Ascending aorta (tissue), 2 donors: ENCODE measurements around the gene TDG. TPM values are rescaled to one million over a fixed set of nuclear protein-coding genes. Genes with fewer than 3 reads are reported as not detected.
A peak's percentile ranks its signal among the peaks of the same experiment; 100 is the strongest.

ENCODE experiments used
- DNase-seq, 2 donors: peaks; one replicate each; pipeline ENCODE4 v3.0.0-alpha.2; 2019; ENCODE audit warnings: low spot score in 2 of 2
- H3K27ac ChIP-seq, 2 donors: fragments of 200-600 bp; sonication (generic); one replicate each; pipeline ENCODE4 v1.5.1; 2016 to 2017; ENCODE audit warnings: mild to moderate bottlenecking in 1 of 2
- H3K27me3 ChIP-seq: fragments of 200-600 bp; sonication (generic); one replicate; pipeline ENCODE4 v1.5.1; 2017
- H3K36me3 ChIP-seq, 2 donors: fragments of 200-600 bp; sonication (generic); one replicate each; pipeline ENCODE4 v1.5.1; 2016
- H3K4me1 ChIP-seq, 2 donors: fragments of 200-600 bp; sonication (generic); one replicate each; pipeline ENCODE4 v1.5.1; 2016 to 2017; ENCODE audit warnings: mild to moderate bottlenecking in 1 of 2
- H3K4me3 ChIP-seq, 2 donors: fragments of 200-600 bp; sonication (generic); one replicate each; pipeline ENCODE4 v1.5.1; 2016 to 2017; ENCODE audit warnings: mild to moderate bottlenecking in 1 of 2
- H3K9me3 ChIP-seq, 2 donors: fragments of 200-600 bp; sonication (generic); one replicate each; pipeline ENCODE4 v1.5.1; 2016
- intact Hi-C: fragments of 100-400 bp; cut with DNase I; formaldehyde crosslinking; loops from one replicate; pipeline ENCODE4 v1.15.1; 2023
- total RNA-seq: library from RNA; depleted of rRNA; stranded (reverse); fragments of >200 nt; gene quantifications from one replicate; pipeline ENCODE4 v1.1.0, GENCODE V29; 2016
- TF ChIP-seq, protein P1 (sequence below), 3 experiments: fragments of 200-600 bp in 2 of 3; fragments of 450-650 bp in 1 of 3; sonication (generic) in 2 of 3; IDR thresholded peaks; one replicate each; pipeline ENCODE4 v1.5.1; 2016 to 2019; ENCODE audit warnings: antibody characterized with exemption in 3 of 3, mild to moderate bottlenecking in 1 of 3, moderate library complexity in 1 of 3

The TDG gene
- total RNA-seq, 1 donor from 2014 or later, result 11.8 TPM

- peaks cover 7 to 16% of the 10 kb centered on the region in 2 donors for H3K36me3 ChIP-seq
- H3K4me3 ChIP-seq, result peak overlapping the region; percentile 58 to 99
- peak overlapping the region; percentile 95 to 97 for H3K27ac ChIP-seq
- H3K4me1 ChIP-seq, result peaks cover 9 to 24% of the 10 kb centered on the region in 2 donors
- TF ChIP-seq, protein P1, sequence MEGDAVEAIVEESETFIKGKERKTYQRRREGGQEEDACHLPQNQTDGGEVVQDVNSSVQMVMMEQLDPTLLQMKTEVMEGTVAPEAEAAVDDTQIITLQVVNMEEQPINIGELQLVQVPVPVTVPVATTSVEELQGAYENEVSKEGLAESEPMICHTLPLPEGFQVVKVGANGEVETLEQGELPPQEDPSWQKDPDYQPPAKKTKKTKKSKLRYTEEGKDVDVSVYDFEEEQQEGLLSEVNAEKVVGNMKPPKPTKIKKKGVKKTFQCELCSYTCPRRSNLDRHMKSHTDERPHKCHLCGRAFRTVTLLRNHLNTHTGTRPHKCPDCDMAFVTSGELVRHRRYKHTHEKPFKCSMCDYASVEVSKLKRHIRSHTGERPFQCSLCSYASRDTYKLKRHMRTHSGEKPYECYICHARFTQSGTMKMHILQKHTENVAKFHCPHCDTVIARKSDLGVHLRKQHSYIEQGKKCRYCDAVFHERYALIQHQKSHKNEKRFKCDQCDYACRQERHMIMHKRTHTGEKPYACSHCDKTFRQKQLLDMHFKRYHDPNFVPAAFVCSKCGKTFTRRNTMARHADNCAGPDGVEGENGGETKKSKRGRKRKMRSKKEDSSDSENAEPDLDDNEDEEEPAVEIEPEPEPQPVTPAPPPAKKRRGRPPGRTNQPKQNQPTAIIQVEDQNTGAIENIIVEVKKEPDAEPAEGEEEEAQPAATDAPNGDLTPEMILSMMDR (IDR thresholded peaks at IDR 0.05), result no peak
- intact Hi-C loops, result loop anchor here (1.0 to 5.0 kb wide), 4 partner anchors 28 to 157 kb away; partner anchors contain the start of gene TDG
- no peaks in the 10 kb centered on the region for H3K9me3 ChIP-seq
- no peak for DNase-seq
- H3K27me3 ChIP-seq, result no peaks in the 10 kb centered on the region
Measured at GRCh38 chr12:103929784-103930033, 36.0 kb upstream of the TDG start.

DNA sequence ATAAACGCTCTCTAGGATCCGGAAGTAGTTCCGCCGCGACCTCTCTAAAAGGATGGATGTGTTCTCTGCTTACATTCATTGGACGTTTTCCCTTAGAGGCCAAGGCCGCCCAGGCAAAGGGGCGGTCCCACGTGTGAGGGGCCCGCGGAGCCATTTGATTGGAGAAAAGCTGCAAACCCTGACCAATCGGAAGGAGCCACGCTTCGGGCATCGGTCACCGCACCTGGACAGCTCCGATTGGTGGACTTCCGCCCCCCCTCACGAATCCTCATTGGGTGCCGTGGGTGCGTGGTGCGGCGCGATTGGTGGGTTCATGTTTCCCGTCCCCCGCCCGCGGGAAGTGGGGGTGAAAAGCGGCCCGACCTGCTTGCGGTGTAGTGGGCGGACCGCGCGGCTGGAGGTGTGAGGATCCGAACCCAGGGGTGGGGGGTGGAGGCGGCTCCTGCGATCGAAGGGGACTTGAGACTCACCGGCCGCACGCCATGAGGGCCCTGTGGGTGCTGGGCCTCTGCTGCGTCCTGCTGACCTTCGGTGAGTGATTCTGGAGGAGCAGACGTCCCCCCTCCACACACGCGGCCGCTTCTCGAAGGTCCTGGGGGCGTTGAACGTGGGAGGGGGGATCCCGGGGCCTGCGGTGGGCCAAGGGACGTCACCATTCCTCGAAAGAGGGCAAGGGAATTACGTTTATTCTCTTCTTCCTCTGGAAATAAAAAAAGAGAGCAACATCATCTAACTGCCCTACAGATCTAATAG, 35.5 kb upstream of the TDG start, which contains the start of gene HSP90B1:
Gene HSP90B1 (plus strand): TSS at position 377 of the 753 bp plus-strand sequence. CDS start 106 bp downstream, at position 483.
- H3K27me3 ChIP-seq, result no peaks in the 10 kb centered on the region
- peak within 1 kb of the TSS; percentile 81 to 99 for H3K4me3 ChIP-seq
- H3K9me3 ChIP-seq, result no peaks in the 10 kb centered on the region
- peak; percentile 100 for DNase-seq
- intact Hi-C loops, result loop anchor here (1.0 to 5.0 kb wide), 4 partner anchors 27 to 158 kb away; partner anchors contain the start of gene TDG
- H3K36me3 ChIP-seq, result peaks cover 9 to 21% of the 10 kb centered on the region in 2 donors
- H3K4me1 ChIP-seq, result peaks cover 9 to 29% of the 10 kb centered on the region in 2 donors
- TF ChIP-seq, protein P1 (IDR thresholded peaks at IDR 0.05), result no peak
- peak within 1 kb of the TSS; percentile 95 to 97 for H3K27ac ChIP-seq

DNA sequence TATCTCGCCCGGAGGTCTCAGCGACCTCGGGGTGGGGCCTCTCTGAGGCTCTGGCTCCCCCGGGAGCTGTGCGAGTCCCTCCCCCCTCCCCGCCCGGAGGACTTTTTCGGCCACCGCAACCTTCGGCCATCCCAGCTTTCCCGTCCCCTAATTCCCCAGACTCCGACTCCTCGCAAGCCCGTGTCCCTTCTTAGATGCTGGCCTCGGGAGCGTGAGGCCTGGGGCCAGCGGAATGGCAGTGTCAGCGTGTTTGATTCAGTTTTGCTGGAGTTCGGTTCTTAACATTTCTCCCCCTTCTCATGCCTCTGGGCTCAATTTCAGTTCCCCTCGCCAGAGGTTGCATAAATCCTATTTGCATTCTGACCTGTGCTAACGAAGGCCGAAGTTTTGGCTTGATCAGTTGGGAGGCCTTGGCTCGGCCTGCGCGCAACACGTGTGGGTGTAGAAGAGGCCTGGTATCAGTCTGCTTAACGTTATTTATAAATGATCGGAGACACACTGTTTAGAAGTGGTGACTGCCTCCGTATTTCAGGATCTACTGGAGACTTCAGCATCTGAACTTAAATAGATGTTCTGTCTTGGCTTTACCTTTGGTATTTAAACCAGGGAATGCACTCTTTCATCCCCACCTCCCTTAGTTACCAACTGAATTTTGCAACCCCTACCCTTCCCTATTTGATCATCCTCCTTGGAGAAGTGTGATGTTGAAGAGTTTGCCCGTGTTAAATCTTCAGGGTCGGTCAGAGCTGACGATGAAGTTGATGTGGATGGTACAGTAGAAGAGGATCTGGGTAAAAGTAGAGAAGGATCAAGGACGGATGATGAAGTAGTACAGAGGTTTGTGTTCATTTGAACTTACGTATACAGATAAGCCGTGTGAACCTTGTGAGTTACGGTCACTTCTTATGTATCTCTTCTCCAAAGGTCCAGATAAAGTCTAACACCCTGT, 34.6 kb upstream of the TDG start:
- DNase-seq, result peak in 1 of 2 donors; percentile 70
- Histone ChIP-seq H3K4me3 (peak overlapping the region; percentile 81 to 99), H3K27me3 (no peaks in the 10 kb centered on the region), H3K4me1 (peaks cover 9 to 36% of the 10 kb centered on the region in 2 donors), H3K27ac (peak overlapping the region; percentile 93 to 95), H3K36me3 (peaks cover 9 to 30% of the 10 kb centered on the region in 2 donors), H3K9me3 (no peaks in the 10 kb centered on the region)
- TF ChIP-seq, protein P1 (IDR thresholded peaks at IDR 0.05), result no peak
- intact Hi-C loops, result loop anchor here (1.0 to 5.0 kb wide), 4 partner anchors 26 to 159 kb away; partner anchors contain the start of gene TDG

DNA sequence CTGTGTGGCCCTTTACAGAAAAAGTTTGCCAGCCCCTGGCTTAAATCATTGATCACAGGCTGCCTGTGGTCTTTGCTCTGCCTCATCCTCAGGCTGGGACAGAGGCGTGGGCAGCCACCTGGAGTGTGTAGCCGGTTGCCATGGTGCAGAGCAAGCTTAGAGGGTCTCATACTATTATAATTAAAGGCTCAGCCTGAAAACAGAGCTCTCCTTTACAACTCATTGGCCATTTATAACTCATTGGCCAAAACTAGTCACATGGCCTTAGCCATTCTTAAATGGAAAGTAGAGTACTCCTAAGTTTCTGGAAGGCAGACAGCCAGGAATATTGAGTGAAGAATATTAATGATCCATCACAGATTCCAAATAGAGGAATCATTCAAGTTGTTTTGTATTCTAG, 32.4 kb upstream of the TDG start:
- Histone ChIP-seq H3K27ac (no peak overlapping the region), H3K4me1 (peaks cover 9 to 37% of the 10 kb centered on the region in 2 donors), H3K9me3 (no peaks in the 10 kb centered on the region), H3K27me3 (no peaks in the 10 kb centered on the region), H3K4me3 (peak overlapping the region in 1 of 2 donors; percentile 99), H3K36me3 (peaks cover 26 to 47% of the 10 kb centered on the region in 2 donors)
- DNase-seq, result no peak
- intact Hi-C loops, result loop anchor here (5.0 kb wide), 1 partner anchor 161 kb away; no protein-coding TSS in a partner anchor
- TF ChIP-seq, protein P1 (IDR thresholded peaks at IDR 0.05), result no peak

GRCh38 chr12:103936679-103937078, 29.0 kb upstream of the TDG start:
- H3K4me3 ChIP-seq, result no peak overlapping the region
- no peaks in the 10 kb centered on the region for H3K9me3 ChIP-seq
- H3K27ac ChIP-seq, result no peak overlapping the region
- H3K36me3 ChIP-seq, result peaks cover 61 to 81% of the 10 kb centered on the region in 2 donors
- intact Hi-C loops, result no loop called here
- TF ChIP-seq, protein P1 (IDR thresholded peaks at IDR 0.05), result no peak
- peaks cover 9 to 33% of the 10 kb centered on the region in 2 donors for H3K4me1 ChIP-seq
- DNase-seq, result no peak
- H3K27me3 ChIP-seq, result no peaks in the 10 kb centered on the region
